WTC11 (cell line): Measurements from ENCODE around the gene RRP36. TPM values are rescaled to one million over a fixed set of nuclear protein-coding genes. Genes with fewer than 3 reads are reported as not detected.

Source experiments
- ATAC-seq: fragments of 200-7000 bp; cut with Tn5 transposase; 2 replicates; pipeline ENCODE4 v1.10.0; 2021; ENCODE audit warnings: mild to moderate bottlenecking, moderate library complexity
- CTCF ChIA-PET: fragments of 300-600 bp; sonication (Branson Sonifier 250); formaldehyde crosslinking; loops from one replicate; lab custom pipeline; 2021; ENCODE audit warnings: antibody characterized with exemption; lab: Charles Lee
- POLR2A ChIA-PET: fragments of 350-600 bp; sonication (Branson Sonifier 250); formaldehyde crosslinking; loops from one replicate; lab custom pipeline; 2021; ENCODE audit warnings: antibody characterized with exemption; lab: Charles Lee
- DNase-seq: peaks from one replicate; pipeline ENCODE4 v3.0.0; 2021; ENCODE audit warnings: low spot score
- H3K27ac Mint-ChIP-seq: 2 replicates; pipeline ENCODE4 v1.8.0; 2021; ENCODE audit warnings: mixed read lengths
- H3K27me3 Mint-ChIP-seq: 2 replicates; pipeline ENCODE4 v1.8.0; 2021; ENCODE audit warnings: low read depth, mild to moderate bottlenecking, moderate library complexity, mixed read lengths
- H3K36me3 Mint-ChIP-seq: 2 replicates; pipeline ENCODE4 v1.8.0; 2021; ENCODE audit warnings: mixed read lengths
- H3K4me1 Mint-ChIP-seq: 2 replicates; pipeline ENCODE4 v1.8.0; 2022; ENCODE audit warnings: mixed read lengths
- H3K4me3 Mint-ChIP-seq: 2 replicates; pipeline ENCODE4 v1.8.0; 2021; ENCODE audit warnings: mild to moderate bottlenecking, moderate library complexity, mixed read lengths
- H3K9me3 Mint-ChIP-seq: 2 replicates; pipeline ENCODE4 v1.8.0; 2021; ENCODE audit warnings: mixed read lengths
- AR ChIP-seq: fragments of 250-450 bp; sonication (Bioruptor Pico); IDR thresholded peaks from 2 replicates; pipeline ENCODE4 v1.9.0; 2021; ENCODE audit warnings: mild to moderate bottlenecking
- ATF2 ChIP-seq: sonication (generic); formaldehyde crosslinking; IDR thresholded peaks from 2 replicates; pipeline ENCODE4 v1.8.1; 2022; ENCODE audit warnings: low read depth, missing genetic modification reagents, borderline replicate concordance
- ATF3 ChIP-seq: sonication (generic); formaldehyde crosslinking; conservative IDR thresholded peaks from 2 replicates; pipeline ENCODE4 v1.8.1; 2022; ENCODE audit warnings: mild to moderate bottlenecking, missing genetic modification reagents
- CBFB ChIP-seq: sonication (generic); formaldehyde crosslinking; IDR thresholded peaks from 2 replicates; pipeline ENCODE4 v1.8.1; 2022; ENCODE audit warnings: mild to moderate bottlenecking, low read depth, missing genetic modification reagents
- CDX4 ChIP-seq: fragments of 250-450 bp; sonication (Bioruptor Pico); IDR thresholded peaks from 2 replicates; pipeline ENCODE4 v1.9.0; 2021; ENCODE audit warnings: moderate library complexity, mild to moderate bottlenecking, inconsistent platforms, borderline replicate concordance
- GRHL2 ChIP-seq: fragments of 250-450 bp; sonication (Bioruptor Pico); IDR thresholded peaks from 2 replicates; pipeline ENCODE4 v1.8.0; 2022; ENCODE audit warnings: mild to moderate bottlenecking, moderate library complexity; ENCODE audit not compliant: insufficient replicate concordance, severe bottlenecking
- KAT7 ChIP-seq: sonication (generic); formaldehyde crosslinking; IDR thresholded peaks from 2 replicates; pipeline ENCODE4 v1.8.1; 2023; ENCODE audit warnings: missing genetic modification reagents, mild to moderate bottlenecking, borderline replicate concordance
- NFE2L1 ChIP-seq: sonication (generic); formaldehyde crosslinking; IDR thresholded peaks from 2 replicates; pipeline ENCODE4 v1.8.1; 2023; ENCODE audit warnings: missing genetic modification reagents
- NFYB ChIP-seq: sonication (generic); formaldehyde crosslinking; conservative IDR thresholded peaks from 2 replicates; pipeline ENCODE4 v1.8.0; 2022; ENCODE audit warnings: low read depth, missing genetic modification reagents
- NR3C1 ChIP-seq: sonication (generic); formaldehyde crosslinking; conservative IDR thresholded peaks from 2 replicates; pipeline ENCODE4 v1.8.1; 2023; ENCODE audit warnings: low read depth, mild to moderate bottlenecking, missing genetic modification reagents
- PRDM15 ChIP-seq: sonication (generic); formaldehyde crosslinking; IDR thresholded peaks from 2 replicates; pipeline ENCODE4 v1.8.0; 2022; ENCODE audit warnings: missing genetic modification reagents
- PREB ChIP-seq: sonication (generic); formaldehyde crosslinking; IDR thresholded peaks from 2 replicates; pipeline ENCODE4 v1.8.1; 2022; ENCODE audit warnings: mild to moderate bottlenecking, missing genetic modification reagents, moderate library complexity, borderline replicate concordance
- RELA ChIP-seq: sonication (generic); formaldehyde crosslinking; IDR thresholded peaks from 2 replicates; pipeline ENCODE4 v1.8.1; 2022; ENCODE audit warnings: missing genetic modification reagents, mild to moderate bottlenecking, borderline replicate concordance
- SMAD4 ChIP-seq: sonication (generic); formaldehyde crosslinking; IDR thresholded peaks from 2 replicates; pipeline ENCODE4 v1.8.0; 2022; ENCODE audit warnings: mild to moderate bottlenecking, missing genetic modification reagents
- SOX15 ChIP-seq: fragments of 250-450 bp; sonication (Bioruptor Pico); IDR thresholded peaks from 2 replicates; pipeline ENCODE4 v1.9.0; 2021; ENCODE audit warnings: mild to moderate bottlenecking
- ZBTB43 ChIP-seq: sonication (generic); formaldehyde crosslinking; IDR thresholded peaks from 2 replicates; pipeline ENCODE4 v1.8.1; 2023; ENCODE audit warnings: mild to moderate bottlenecking, missing genetic modification reagents
- ZNF396 ChIP-seq: fragments of 250-450 bp; sonication (Bioruptor Pico); IDR thresholded peaks from 2 replicates; pipeline ENCODE4 v1.8.0; 2021; ENCODE audit warnings: mild to moderate bottlenecking, moderate library complexity, borderline replicate concordance
- ZNF423 ChIP-seq: fragments of 250-450 bp; sonication (Bioruptor Pico); IDR thresholded peaks from 2 replicates; pipeline ENCODE4 v2.1.2; 2022; ENCODE audit warnings: mild to moderate bottlenecking, moderate library complexity
- ZNF532 ChIP-seq: fragments of 250-450 bp; sonication (Bioruptor Pico); IDR thresholded peaks from 2 replicates; pipeline ENCODE4 v1.9.0; 2021; ENCODE audit warnings: mild to moderate bottlenecking, borderline replicate concordance
- ZNF671 ChIP-seq: fragments of 250-450 bp; sonication (Bioruptor Pico); IDR thresholded peaks from 2 replicates; pipeline ENCODE4 v1.8.0; 2021; ENCODE audit warnings: mild to moderate bottlenecking
- total RNA-seq: library from RNA; stranded (reverse); gene quantifications from 3 replicates; pipeline ENCODE4 v1.2.3, GENCODE V29; 2021

RRP36 gene
- total RNA-seq, 1 experiment from 2014 or later = 81.0 TPM

- TF ChIP-seq RELA (CRISPR knock-in tag) (no peak), ZNF396 (CRISPR knock-in tag) (no peak), PREB (no peak)
Measured at GRCh38 chr6:43006251-43006650, 15.2 kb upstream of the RRP36 start (continued).

GRCh38 chr6:43007126-43007525 is 14.3 kb upstream of the RRP36 start:
- H3K36me3 Mint-ChIP-seq = peaks cover 45% of the 10 kb centered on the region
- ATAC-seq (no peak), DNase-seq (no peak)
- no peak overlapping the region for H3K4me3 Mint-ChIP-seq
- H3K27ac Mint-ChIP-seq = no peak overlapping the region
- H3K27me3 Mint-ChIP-seq = no peaks in the 10 kb centered on the region
- ChIA-PET POLR2A (no interaction called here), CTCF (interaction anchor here (1.1 to 1.4 kb wide), 3 partner anchors 33 to 136 kb away, joined by 3 to 4 read pairs (median 4); no protein-coding TSS in a partner anchor)
- H3K4me1 Mint-ChIP-seq = peaks cover 6% of the 10 kb centered on the region
- H3K9me3 Mint-ChIP-seq = no peaks in the 10 kb centered on the region
- no peak for TF ChIP-seq GRHL2 (CRISPR knock-in tag)
- no peak for TF ChIP-seq PRDM15 (CRISPR knock-in tag)
- TF ChIP-seq SOX15 (CRISPR knock-in tag) = no peak
- TF ChIP-seq SMAD4 (CRISPR knock-in tag) = no peak
- no peak for TF ChIP-seq CBFB (CRISPR knock-in tag)
- no peak for TF ChIP-seq ZNF532
- TF ChIP-seq NFE2L1 (CRISPR knock-in tag) = no peak
- no peak for TF ChIP-seq ZNF671
- TF ChIP-seq NFYB (CRISPR knock-in tag) = no peak
- TF ChIP-seq NR3C1 (CRISPR knock-in tag) = no peak
- TF ChIP-seq ZNF423 = no peak
- TF ChIP-seq ZBTB43 (CRISPR knock-in tag) = no peak
- TF ChIP-seq CDX4 (CRISPR knock-in tag) = no peak
- no peak for TF ChIP-seq ATF2 (CRISPR knock-in tag)
- TF ChIP-seq ATF3 (CRISPR knock-in tag) = no peak
- TF ChIP-seq KAT7 (CRISPR knock-in tag) = no peak
- no peak for TF ChIP-seq AR (CRISPR knock-in tag)
